Measurements from ENCODE around the gene MICAL2. TPM values are rescaled to one million over a fixed set of nuclear protein-coding genes. Genes with fewer than 3 reads are reported as not detected.

MICAL2 gene
- total RNA-seq, 1 experiment from 2014 or later = 247 TPM

- peak overlapping the region; percentile 70 for H3K27ac Mint-ChIP-seq (ENCODE audit: unreplicated experiment)
- peaks cover 63% of the 10 kb centered on the region for H3K4me1 Mint-ChIP-seq (ENCODE audit: low read depth, unreplicated experiment)
- H3K9me3 Mint-ChIP-seq (ENCODE audit: unreplicated experiment) = no peaks in the 10 kb centered on the region
- TSS peak; percentile 74 for BruUV-seq (replicated peaks)
- TF ChIP-seq CTCF (IDR thresholded peaks at IDR 0.05; ENCODE audit: insufficient read depth in 1 of 2, low read depth in 1 of 2, low read length in 1 of 2, severe bottlenecking in 1 of 2, unreplicated experiment in 1 of 2) = no peak
- peaks cover 76% of the 10 kb centered on the region for H3K36me3 Mint-ChIP-seq (ENCODE audit: insufficient read depth, unreplicated experiment)
- Histone ChIP-seq H3K9me3 (no peaks in the 10 kb centered on the region), H3K4me3 (ENCODE audit: low read depth, low read length) (no peak overlapping the region), H3K27me3 (replicated peaks; ENCODE audit: control insufficient read depth, insufficient read depth, low read length) (no peaks in the 10 kb centered on the region), H3K4me1 (peaks cover 71% of the 10 kb centered on the region), H3K36me3 (ENCODE audit: control insufficient read depth, insufficient read depth, low read length) (peaks cover 7% of the 10 kb centered on the region)
- peak; percentile 77 to 91 for DNase-seq
- CTCF ChIA-PET = interaction anchor here (0.8 kb wide), 1 partner anchor 15 kb away, joined by 4 read pairs; no protein-coding TSS in a partner anchor
- intact Hi-C loops (cut with micrococcal nuclease; ENCODE audit: unreplicated experiment) = loop anchor here (1.0 to 2.0 kb wide), 3 partner anchors 10 to 66 kb away; no protein-coding TSS in a partner anchor
- POLR2A ChIA-PET = interaction anchor here (0.8 kb wide), 1 partner anchor 11 kb away, joined by 3 read pairs; no protein-coding TSS in a partner anchor
- no peaks in the 10 kb centered on the region for H3K27me3 Mint-ChIP-seq (ENCODE audit: insufficient read depth, unreplicated experiment)
- H3K4me3 Mint-ChIP-seq (ENCODE audit: unreplicated experiment) = peak overlapping the region; percentile 48
Observed at GRCh38 chr11:12167061-12168000, 56.9 kb downstream of the MICAL2 start.

- peak overlapping the region; percentile 0 for H3K4me3 Mint-ChIP-seq (ENCODE audit: unreplicated experiment)
- H3K27ac Mint-ChIP-seq (ENCODE audit: unreplicated experiment) = peak overlapping the region; percentile 70
- H3K36me3 ChIP-seq (ENCODE audit: control insufficient read depth, insufficient read depth, low read length) = peaks cover 5% of the 10 kb centered on the region; the same call in 1 of the 2 replicates
- TF ChIP-seq CTCF (IDR thresholded peaks at IDR 0.05; ENCODE audit: insufficient read depth in 1 of 2, low read depth in 1 of 2, low read length in 1 of 2, severe bottlenecking in 1 of 2, unreplicated experiment in 1 of 2) = no peak
- no peaks in the 10 kb centered on the region for H3K27me3 Mint-ChIP-seq (ENCODE audit: insufficient read depth, unreplicated experiment)
- H3K27me3 ChIP-seq (replicated peaks; ENCODE audit: control insufficient read depth, insufficient read depth, low read length) = no peaks in the 10 kb centered on the region
- H3K4me1 Mint-ChIP-seq (ENCODE audit: low read depth, unreplicated experiment) = peaks cover 61% of the 10 kb centered on the region
- no peaks in the 10 kb centered on the region for H3K9me3 Mint-ChIP-seq (ENCODE audit: unreplicated experiment)
- ChIA-PET CTCF (interaction anchor here (0.8 kb wide), 1 partner anchor 14 kb away, joined by 4 read pairs; no protein-coding TSS in a partner anchor), POLR2A (interaction anchor here (0.8 kb wide), 1 partner anchor 10 kb away, joined by 3 read pairs; no protein-coding TSS in a partner anchor)
- peaks cover 71% of the 10 kb centered on the region for H3K36me3 Mint-ChIP-seq (ENCODE audit: insufficient read depth, unreplicated experiment)
- H3K4me1 ChIP-seq = peaks cover 71% of the 10 kb centered on the region
- no peaks in the 10 kb centered on the region for H3K9me3 ChIP-seq
- no TSS peak for BruUV-seq (replicated peaks)
- H3K4me3 ChIP-seq (ENCODE audit: low read depth, low read length) = no peak overlapping the region
- intact Hi-C loops (cut with micrococcal nuclease; ENCODE audit: unreplicated experiment) = no loop called here
- no peak for DNase-seq
Observed at GRCh38 chr11:12168114-12168513, 57.7 kb downstream of the MICAL2 start.

DNA sequence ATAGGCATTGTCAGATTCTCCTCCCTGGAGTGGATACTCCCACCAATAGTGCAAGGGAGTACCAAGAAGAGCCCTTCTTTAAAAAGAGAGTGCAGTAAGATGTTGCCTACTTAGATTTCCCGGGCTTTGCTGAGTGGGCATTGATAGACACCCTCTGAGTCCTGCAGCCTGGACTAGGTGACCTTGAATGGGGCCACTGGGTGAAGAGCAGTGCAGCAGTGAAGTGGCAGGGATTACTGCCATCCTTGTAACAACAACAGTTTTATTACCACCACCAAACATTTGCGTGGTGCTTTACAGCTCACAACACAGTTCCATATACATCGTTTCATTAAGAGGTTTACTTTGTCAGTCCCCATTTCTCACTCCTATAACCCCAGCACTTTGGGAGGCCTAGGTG is 59.4 kb downstream of the MICAL2 start:
- no peak for TF ChIP-seq CTCF (IDR thresholded peaks at IDR 0.05; ENCODE audit: insufficient read depth in 1 of 2, low read depth in 1 of 2, low read length in 1 of 2, severe bottlenecking in 1 of 2, unreplicated experiment in 1 of 2)
- Mint-ChIP-seq H3K36me3 (ENCODE audit: insufficient read depth, unreplicated experiment) (peaks cover 59% of the 10 kb centered on the region), H3K9me3 (ENCODE audit: unreplicated experiment) (no peaks in the 10 kb centered on the region), H3K27me3 (ENCODE audit: insufficient read depth, unreplicated experiment) (no peaks in the 10 kb centered on the region), H3K27ac (ENCODE audit: unreplicated experiment) (peak overlapping the region; percentile 32), H3K4me1 (ENCODE audit: low read depth, unreplicated experiment) (peaks cover 45% of the 10 kb centered on the region), H3K4me3 (ENCODE audit: unreplicated experiment) (no peak overlapping the region)
- peaks cover 66% of the 10 kb centered on the region for H3K4me1 ChIP-seq
- H3K9me3 ChIP-seq = no peaks in the 10 kb centered on the region
- DNase-seq = no peak
- intact Hi-C loops (cut with micrococcal nuclease; ENCODE audit: unreplicated experiment) = no loop called here
- peaks cover 5% of the 10 kb centered on the region for H3K36me3 ChIP-seq (ENCODE audit: control insufficient read depth, insufficient read depth, low read length)
- CTCF ChIA-PET = no interaction called here
- POLR2A ChIA-PET = interaction anchor here (0.5 kb wide), 1 partner anchor 117 kb away, joined by 4 read pairs; no protein-coding TSS in a partner anchor
- H3K4me3 ChIP-seq (ENCODE audit: low read depth, low read length) = no peak overlapping the region
- BruUV-seq (replicated peaks) = no TSS peak
- no peaks in the 10 kb centered on the region for H3K27me3 ChIP-seq (replicated peaks; ENCODE audit: control insufficient read depth, insufficient read depth, low read length)

Data from Caco-2 (cell line).